ENCODE results near the gene VRK3. TPM values are rescaled to one million over a fixed set of nuclear protein-coding genes. Genes with fewer than 3 reads are reported as not detected.

Gene VRK3
- total and polyA plus RNA-seq, 11 donors, result 9.9 to 33.7 (median 23.1) TPM

GRCh38 chr19:50022823-50023222, 2.3 kb downstream of the VRK3 start:
- no peak overlapping the region for H3K4me3 ChIP-seq
- no peak for TF ChIP-seq POLR2A (IDR thresholded peaks at IDR 0.05)
- no peak for TF ChIP-seq CTCF (IDR thresholded peaks at IDR 0.05)
- peaks cover 0 to 38% (median 24%) of the 10 kb centered on the region in 12 donors for H3K4me1 ChIP-seq
- no peaks in the 10 kb centered on the region for H3K27me3 ChIP-seq
- no peaks in the 10 kb centered on the region for H3K9me3 ChIP-seq
- intact Hi-C loops (cut with DNase I), result loop anchor here in 1 of 10 donors (10.0 kb wide), 1 partner anchor 492 kb away; the partner anchor contains the start of genes ASPDH and JOSD2
- 81 to 84% (median 82%) methylated on average over 7 of the region's 7 CpGs for WGBS, 4 donors
- DNase-seq, result no peak
- H3K27ac ChIP-seq, result no peak overlapping the region
- no peak for ATAC-seq
- peaks cover 0 to 38% (median 25%) of the 10 kb centered on the region in 9 donors for H3K36me3 ChIP-seq

- intact Hi-C loops (cut with DNase I), result loop anchor here in 1 of 10 donors (10.0 kb wide), 1 partner anchor 494 kb away; the partner anchor contains the start of genes ASPDH and JOSD2
- DNase-seq (no peak), ATAC-seq (no peak)
- TF ChIP-seq CTCF (IDR thresholded peaks at IDR 0.05) (no peak), POLR2A (IDR thresholded peaks at IDR 0.05) (no peak)
- H3K27ac ChIP-seq, result no peak overlapping the region
- peaks cover 0 to 20% (median 12%) of the 10 kb centered on the region in 12 donors for H3K4me1 ChIP-seq
- no peak overlapping the region for H3K4me3 ChIP-seq
- peaks cover 4 to 61% (median 48%) of the 10 kb centered on the region in 9 donors for H3K36me3 ChIP-seq
- H3K9me3 ChIP-seq, result no peaks in the 10 kb centered on the region
- H3K27me3 ChIP-seq, result no peaks in the 10 kb centered on the region
- 81 to 90% (median 81%) methylated on average over 6 of the region's 6 CpGs for WGBS, 4 donors
Measured at GRCh38 chr19:50020481-50020880, 4.7 kb downstream of the VRK3 start.

- no peak for DNase-seq
- TF ChIP-seq POLR2A (IDR thresholded peaks at IDR 0.05), result no peak
- TF ChIP-seq CTCF (IDR thresholded peaks at IDR 0.05), result no peak
- Histone ChIP-seq H3K9me3 (no peaks in the 10 kb centered on the region), H3K4me3 (no peak overlapping the region), H3K27ac (no peak overlapping the region), H3K4me1 (no peaks in the 10 kb centered on the region), H3K27me3 (no peaks in the 10 kb centered on the region), H3K36me3 (peaks cover 9 to 93% (median 83%) of the 10 kb centered on the region in 9 donors)
- ATAC-seq, result no peak
- 78 to 100% (median 96%) methylated on average over 1 of the region's 1 CpG for WGBS, 4 donors
- intact Hi-C loops (cut with DNase I), result no loop called here
Measured at GRCh38 chr19:50016225-50016807, 8.9 kb downstream of the VRK3 start.

GRCh38 chr19:50008532-50008931, 16.6 kb downstream of the VRK3 start:
- WGBS, 4 donors, result 46 to 67% (median 54%) methylated on average over 9 to 10 of the region's 10 CpGs
- Histone ChIP-seq H3K27ac (no peak overlapping the region), H3K4me1 (peaks cover 0 to 12% (median 6%) of the 10 kb centered on the region in 12 donors), H3K4me3 (no peak overlapping the region), H3K27me3 (no peaks in the 10 kb centered on the region), H3K9me3 (no peaks in the 10 kb centered on the region), H3K36me3 (peaks cover 0 to 98% (median 85%) of the 10 kb centered on the region in 9 donors)
- intact Hi-C loops (cut with DNase I), result no loop called here
- ATAC-seq (peak in 3 of 4 donors; percentile 27 to 34 (median 28)), DNase-seq (no peak)
- TF ChIP-seq POLR2A (IDR thresholded peaks at IDR 0.05) (no peak), CTCF (IDR thresholded peaks at IDR 0.05) (peak in 2 of 12 donors; percentile 10 to 11)
